ENCODE data around the gene COQ5. TPM values are rescaled to one million over a fixed set of nuclear protein-coding genes. Genes with fewer than 3 reads are reported as not detected.

The COQ5 gene
- total and polyA plus RNA-seq, 2 of the 4 experiments (the other 2 are of a cell fraction), result 21.6 to 25.1 TPM

GRCh38 chr12:120485961-120486881 is 42.7 kb downstream of the COQ5 start:
- Histone ChIP-seq H3K18ac (ENCODE audit: low read depth, low read length) (no peak overlapping the region), H2BK20ac (ENCODE audit: low read depth, low read length) (no peak overlapping the region), H2BK5ac (ENCODE audit: low read depth, low read length, poor library complexity, severe bottlenecking) (no peak overlapping the region), H4K20me1 (ENCODE audit: insufficient read depth, low read length) (no peaks in the 10 kb centered on the region), H3K14ac (replicated peaks; ENCODE audit: low read depth, low read length) (no peak overlapping the region), H4K91ac (ENCODE audit: insufficient read depth, low read depth, low read length) (no peak overlapping the region), H3K23ac (ENCODE audit: low read depth, low read length) (no peak overlapping the region), H3K36me3 (ENCODE audit: control insufficient read depth, insufficient read depth, low read length) (peaks cover 10% of the 10 kb centered on the region), H3K79me1 (ENCODE audit: low read depth in 1 of 2, low read length in 2 of 2) (peaks cover 14 to 25% of the 10 kb centered on the region in 2 experiments), H2AFZ (replicated peaks; ENCODE audit: low read length, poor library complexity) (no peak overlapping the region), H2BK15ac (ENCODE audit: low read depth, low read length) (no peak overlapping the region), H3K27ac (ENCODE audit: insufficient read depth, low read length) (no peak overlapping the region), H3K56ac (ENCODE audit: extremely low read depth, insufficient read depth, low read length) (no peak overlapping the region), H3K4me3 (ENCODE audit: insufficient read depth, low read depth, low read length) (no peak overlapping the region), H3K27me3 (ENCODE audit: control insufficient read depth, insufficient read depth, low read length) (no peaks in the 10 kb centered on the region), H3K4me2 (ENCODE audit: low read depth, low read length) (no peak overlapping the region), H3K9ac (ENCODE audit: low read depth, low read length) (no peak overlapping the region), H4K8ac (ENCODE audit: low read depth in 2 of 2, low read length in 2 of 2) (no peak overlapping the region), H3K4ac (ENCODE audit: low read depth, low read length) (no peak overlapping the region), H2AK9ac (replicated peaks; ENCODE audit: low read depth, low read length, poor library complexity) (no peak overlapping the region), H2AK5ac (ENCODE audit: low read depth, low read length) (no peak overlapping the region), H3K9me3 (ENCODE audit: control insufficient read depth, insufficient read depth, low read length) (no peaks in the 10 kb centered on the region), H4K5ac (ENCODE audit: low read depth, low read length) (no peak overlapping the region), H3K9me1 (ENCODE audit: insufficient read depth, low read length) (peaks cover 4% of the 10 kb centered on the region; the same call in 1 of the 2 replicates), H2BK120ac (ENCODE audit: low read depth, low read length) (no peak overlapping the region), H3K4me1 (ENCODE audit: control insufficient read depth, insufficient read depth, low read length) (no peaks in the 10 kb centered on the region)
- BruUV-seq (replicated peaks), result no TSS peak
- POLR2A ChIA-PET (ENCODE audit: unreplicated experiment), result no interaction called here
- no CpG with 5 or more reads among the region's 7 CpGs for WGBS, 2 experiments (ENCODE audit: extremely low coverage in 2 of 2, insufficient read length in 1 of 2)
- no peak for ATAC-seq (ENCODE audit: low read depth)
- DNase-seq, result no peak
- intact Hi-C loops (cut with micrococcal nuclease) (no loop called here), dilution Hi-C loops (cut with HindIII; ENCODE audit: low sequenced_read_pairs, unreplicated experiment) (no loop called here), in situ Hi-C loops (cut with MboI; ENCODE audit: low sequenced_read_pairs) (no loop called here)
- no peak for TF ChIP-seq FOS (IDR thresholded peaks at IDR 0.05; ENCODE audit: low read depth, low read length)
- no peak for TF ChIP-seq CEBPB (IDR thresholded peaks at IDR 0.05; ENCODE audit: low read depth, low read length)
- TF ChIP-seq RAD21 (IDR thresholded peaks at IDR 0.05; ENCODE audit: low read length), result no peak
- TF ChIP-seq ELK1 (IDR thresholded peaks at IDR 0.05; ENCODE audit: borderline replicate concordance, low read depth, low read length), result no peak
- TF ChIP-seq MAZ (IDR thresholded peaks at IDR 0.05; ENCODE audit: borderline replicate concordance, low read depth, low read length), result no peak
- TF ChIP-seq, protein P1, sequence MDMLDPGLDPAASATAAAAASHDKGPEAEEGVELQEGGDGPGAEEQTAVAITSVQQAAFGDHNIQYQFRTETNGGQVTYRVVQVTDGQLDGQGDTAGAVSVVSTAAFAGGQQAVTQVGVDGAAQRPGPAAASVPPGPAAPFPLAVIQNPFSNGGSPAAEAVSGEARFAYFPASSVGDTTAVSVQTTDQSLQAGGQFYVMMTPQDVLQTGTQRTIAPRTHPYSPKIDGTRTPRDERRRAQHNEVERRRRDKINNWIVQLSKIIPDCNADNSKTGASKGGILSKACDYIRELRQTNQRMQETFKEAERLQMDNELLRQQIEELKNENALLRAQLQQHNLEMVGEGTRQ (IDR thresholded peaks at IDR 0.05; ENCODE audit: low read depth, low read length), result no peak
- TF ChIP-seq RFX5 (IDR thresholded peaks at IDR 0.05; ENCODE audit: low read depth, low read length), result no peak
- TF ChIP-seq RCOR1 (IDR thresholded peaks at IDR 0.05; ENCODE audit: insufficient replicate concordance, low read length), result no peak
- no peak for TF ChIP-seq CHD1 (IDR thresholded peaks at IDR 0.05; ENCODE audit: low read depth, low read length)
- CTCF ChIA-PET, result no interaction called here
